Pancreas (tissue), 10 donors: ENCODE results near the gene MDFIC. TPM values are rescaled to one million over a fixed set of nuclear protein-coding genes. Genes with fewer than 3 reads are reported as not detected.

ENCODE experiments used
- ATAC-seq, 4 donors: fragments of 200-7000 bp; cut with Tn5 transposase; one replicate each; pipeline versions ENCODE4 v1.8.0 to v1.9.1; 2020; ENCODE audit warnings: mild to moderate bottlenecking in 4 of 4, moderate library complexity in 4 of 4
- DNase-seq, 6 donors: peaks; one replicate each; pipeline ENCODE4 v3.0.0-alpha.2; 2020
- FAIRE-seq: peaks from 2 replicates; lab custom pipeline; 2012; peaks lifted over from hg19 to GRCh38; lab: Jason Lieb, UNC
- H3K27ac ChIP-seq, 4 donors: fragments of 200-600 bp; sonication (generic); 1 replicate in 3 of 4; 2 replicates in 1 of 4; pipeline versions ENCODE4 v1.5.0 to v1.8.0; 2020
- H3K27me3 ChIP-seq, 4 donors: fragments of 200-600 bp; one replicate each; pipeline ENCODE4 v1.8.0; 2021
- H3K36me3 ChIP-seq, 3 donors: fragments of 200-600 bp; sonication (generic) in 1 of 3; one replicate each; pipeline versions ENCODE4 v1.5.0 to v1.8.0; 2020 to 2021
- H3K4me1 ChIP-seq, 3 donors: fragments of 200-600 bp; one replicate each; pipeline ENCODE4 v1.8.0; 2021
- H3K4me3 ChIP-seq, 4 donors: fragments of 200-600 bp; sonication (generic) in 2 of 4; one replicate each; pipeline versions ENCODE4 v1.5.0 to v1.8.0; 2020 to 2021
- H3K9me3 ChIP-seq, 4 donors: fragments of 200-600 bp; one replicate each; pipeline ENCODE4 v1.8.0; 2021
- CTCF ChIP-seq, 4 donors: fragments of 200-600 bp; sonication (generic) in 3 of 4; IDR thresholded peaks; one replicate each; pipeline versions ENCODE4 v1.5.0 to v1.8.0; 2021; ENCODE audit warnings: antibody characterized with exemption in 4 of 4
- WGBS, 2 donors: extraction: QIAGEN DNeasy Blood & Tissue Kit; methylation state at CpG; one replicate each; pipeline ENCODE4 v1.1.7; 2013; 5-methylcytosine and 5-hydroxymethylcytosine counted together
- intact Hi-C, 3 donors: fragments of 100-400 bp; cut with DNase I; formaldehyde crosslinking; loops; one replicate each; pipeline versions ENCODE4 v1.11.1 to v1.14.2; 2022
- polyA plus RNA-seq, 2 donors: library from polyadenylated mRNA; stranded (reverse); fragments of 200-250 nt; gene quantifications; one replicate each; pipeline ENCODE4 v1.2.3, GENCODE V29; 2013
- total RNA-seq, 6 donors: library from RNA; stranded (reverse); fragmentation: NEBNext Ultra II Directional in 4 of 6; extraction: Animal tissue kit (Norgen Biotek cat#: 25700) in 4 of 6; gene quantifications; one replicate each; pipeline versions ENCODE4 v1.2.1 to v1.2.4, GENCODE V29; 2021 to 2023
- donor health status: healthy with polysubstance abuse.
- donor health status: DM: no; HTN: no; CAD: no; lungs with moderate emphysema.
- donor health status: DM: no; HTN: no; CAD: no.
- donor health status: control.
- donor health status: control.
- donor health status: Bipolar disorder and iron deficiency.
- donor health status: DM: yes; HTN: yes; CAD: no.
- donor health status: DM: no; HTN: no; CAD: no.
- donor health status: DM: no; HTN: no; CAD: no.
- donor health status: DM: yes; HTN: yes; CAD: no.

The MDFIC gene
- total and polyA plus RNA-seq, 8 donors, result 3.1 to 12.3 (median 4.8) TPM

DNA sequence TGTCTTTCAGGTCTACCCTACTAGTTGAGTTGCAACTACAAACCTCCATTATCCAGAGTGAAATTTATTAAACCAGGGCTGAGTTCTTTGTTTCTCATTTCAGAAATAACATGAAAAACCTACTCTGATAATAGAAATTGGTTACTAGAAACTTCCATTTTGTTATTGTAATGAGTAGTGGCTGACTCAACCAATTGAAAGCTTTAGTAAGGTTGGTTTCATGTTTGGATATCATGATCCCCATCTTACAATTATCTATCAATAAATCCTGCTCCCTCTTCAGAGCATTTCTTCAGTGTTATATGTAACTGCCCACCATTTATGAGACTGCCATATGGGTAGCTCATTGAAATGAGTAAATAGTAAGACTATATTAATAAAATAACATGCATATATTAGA, 16.9 kb downstream of the MDFIC start:
- no peak for ATAC-seq

DNA sequence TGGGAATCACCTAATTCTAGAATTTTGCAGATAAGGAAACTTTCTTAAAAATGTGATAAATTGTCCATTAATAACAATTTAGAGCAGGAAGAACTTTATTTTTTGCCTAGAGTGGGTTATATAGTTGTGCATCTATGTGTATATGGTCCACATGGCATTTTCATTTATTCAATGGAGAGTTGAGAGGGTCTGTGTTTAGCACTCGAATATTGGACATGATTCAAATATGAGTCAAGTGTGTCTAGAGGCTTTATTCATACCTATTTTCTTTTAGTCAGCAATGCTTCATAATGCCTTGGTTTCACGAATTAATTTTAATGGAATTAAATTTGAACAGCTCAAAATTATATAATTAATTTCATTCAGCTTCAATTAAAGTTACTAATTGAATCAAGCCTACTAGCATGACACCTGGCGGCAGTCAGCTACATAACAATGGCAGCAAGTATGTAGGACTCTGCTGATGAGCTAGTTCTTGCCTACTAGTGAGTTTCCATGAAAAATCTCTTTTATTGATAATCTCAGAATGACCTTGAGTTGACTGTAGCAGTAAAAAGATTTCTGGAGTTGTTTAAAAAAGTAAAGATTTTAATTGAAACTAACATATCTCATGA, 17.7 kb downstream of the MDFIC start:
- intact Hi-C loops, result no loop called here
- Histone ChIP-seq H3K27ac (no peak overlapping the region), H3K36me3 (no peaks in the 10 kb centered on the region), H3K4me3 (no peak overlapping the region), H3K27me3 (no peaks in the 10 kb centered on the region), H3K4me1 (peaks cover 0 to 5% (median 0%) of the 10 kb centered on the region in 3 donors), H3K9me3 (no peaks in the 10 kb centered on the region)
- TF ChIP-seq CTCF (IDR thresholded peaks at IDR 0.05), result no peak
- 75 to 85% methylated on average over 3 of the region's 3 CpGs for WGBS, 2 donors
- ATAC-seq, result no peak
- FAIRE-seq, result no peak
- DNase-seq, result no peak

More for the DNA sequence above, 16.9 kb downstream of the MDFIC start:
- Histone ChIP-seq H3K9me3 (no peaks in the 10 kb centered on the region), H3K27me3 (no peaks in the 10 kb centered on the region), H3K27ac (no peak overlapping the region), H3K4me1 (peaks cover 0 to 8% (median 0%) of the 10 kb centered on the region in 3 donors), H3K36me3 (no peaks in the 10 kb centered on the region), H3K4me3 (no peak overlapping the region)
- no peak for FAIRE-seq
- intact Hi-C loops, result no loop called here
- TF ChIP-seq CTCF (IDR thresholded peaks at IDR 0.05), result no peak
- DNase-seq, result no peak

DNA sequence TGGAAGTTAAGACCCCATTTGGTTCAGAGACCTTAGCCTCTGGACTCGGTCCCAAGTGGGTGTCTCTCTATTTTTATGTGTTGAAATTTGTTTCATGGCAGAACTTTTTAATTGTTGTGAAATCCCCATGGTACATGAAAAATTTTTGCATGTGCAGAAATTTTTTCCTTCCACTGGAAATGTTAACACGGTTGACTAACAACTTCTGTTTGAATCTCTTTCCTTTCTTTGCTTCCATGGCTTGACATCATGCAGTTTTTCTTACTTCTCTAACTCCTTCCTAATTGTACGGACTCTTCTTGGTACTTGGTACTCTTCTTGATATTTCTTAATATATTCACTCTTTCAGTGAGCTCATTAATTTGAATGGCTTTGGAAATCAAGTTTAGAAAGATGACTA, 18.3 kb downstream of the MDFIC start:
- no peak for TF ChIP-seq CTCF (IDR thresholded peaks at IDR 0.05)
- H3K36me3 ChIP-seq, result no peaks in the 10 kb centered on the region
- no peaks in the 10 kb centered on the region for H3K9me3 ChIP-seq
- WGBS, 2 donors, result 90 to 96% methylated on average over 3 of the region's 3 CpGs
- H3K4me3 ChIP-seq, result no peak overlapping the region
- no peaks in the 10 kb centered on the region for H3K4me1 ChIP-seq
- DNase-seq (no peak), ATAC-seq (no peak), FAIRE-seq (no peak)
- no peak overlapping the region for H3K27ac ChIP-seq
- no peaks in the 10 kb centered on the region for H3K27me3 ChIP-seq
- intact Hi-C loops, result no loop called here

DNA sequence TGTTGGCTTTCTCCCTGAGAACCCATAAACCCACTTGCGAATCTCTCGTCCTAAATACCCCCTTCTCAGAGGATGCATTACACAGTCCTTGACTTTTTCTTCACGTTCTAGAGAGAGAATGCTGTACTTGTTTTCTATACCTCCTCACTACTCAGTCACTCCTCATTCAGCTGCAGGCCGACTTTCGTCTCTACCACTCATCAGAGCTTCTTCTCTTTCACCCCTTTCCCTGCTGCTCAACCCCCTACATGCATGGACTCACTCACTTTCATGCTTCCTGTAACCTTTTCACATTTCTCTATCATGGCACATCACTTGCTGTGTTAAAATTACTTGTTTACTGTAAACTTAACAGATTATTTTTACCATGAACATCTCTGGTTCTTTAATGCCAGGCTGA, 19.8 kb downstream of the MDFIC start:
- no peaks in the 10 kb centered on the region for H3K36me3 ChIP-seq
- H3K4me3 ChIP-seq, result no peak overlapping the region
- no peak for TF ChIP-seq CTCF (IDR thresholded peaks at IDR 0.05)
- intact Hi-C loops, result no loop called here
- H3K27me3 ChIP-seq, result no peaks in the 10 kb centered on the region
- no peak for FAIRE-seq
- 90 to 92% methylated on average over 5 of the region's 5 CpGs for WGBS, 2 donors
- no peaks in the 10 kb centered on the region for H3K4me1 ChIP-seq
- H3K9me3 ChIP-seq, result no peaks in the 10 kb centered on the region
- no peak overlapping the region for H3K27ac ChIP-seq
- DNase-seq, result no peak
- no peak for ATAC-seq

GRCh38 chr7:114942446-114943175, 20.7 kb downstream of the MDFIC start:
- no peaks in the 10 kb centered on the region for H3K27me3 ChIP-seq
- H3K4me3 ChIP-seq, result no peak overlapping the region
- no peak for DNase-seq
- no peak for TF ChIP-seq CTCF (IDR thresholded peaks at IDR 0.05)
- FAIRE-seq, result no peak
- no peak for ATAC-seq
- H3K4me1 ChIP-seq, result no peaks in the 10 kb centered on the region
- 85 to 88% methylated on average over 9 of the region's 9 CpGs for WGBS, 2 donors
- no peaks in the 10 kb centered on the region for H3K36me3 ChIP-seq
- intact Hi-C loops, result no loop called here
- no peaks in the 10 kb centered on the region for H3K9me3 ChIP-seq
- H3K27ac ChIP-seq, result no peak overlapping the region
